ENCODE measurements around the gene SLC22A1. TPM values are rescaled to one million over a fixed set of nuclear protein-coding genes. Genes with fewer than 3 reads are reported as not detected.

Gene SLC22A1
- total RNA-seq, 1 experiment from 2014 or later: 0.98 TPM

DNA sequence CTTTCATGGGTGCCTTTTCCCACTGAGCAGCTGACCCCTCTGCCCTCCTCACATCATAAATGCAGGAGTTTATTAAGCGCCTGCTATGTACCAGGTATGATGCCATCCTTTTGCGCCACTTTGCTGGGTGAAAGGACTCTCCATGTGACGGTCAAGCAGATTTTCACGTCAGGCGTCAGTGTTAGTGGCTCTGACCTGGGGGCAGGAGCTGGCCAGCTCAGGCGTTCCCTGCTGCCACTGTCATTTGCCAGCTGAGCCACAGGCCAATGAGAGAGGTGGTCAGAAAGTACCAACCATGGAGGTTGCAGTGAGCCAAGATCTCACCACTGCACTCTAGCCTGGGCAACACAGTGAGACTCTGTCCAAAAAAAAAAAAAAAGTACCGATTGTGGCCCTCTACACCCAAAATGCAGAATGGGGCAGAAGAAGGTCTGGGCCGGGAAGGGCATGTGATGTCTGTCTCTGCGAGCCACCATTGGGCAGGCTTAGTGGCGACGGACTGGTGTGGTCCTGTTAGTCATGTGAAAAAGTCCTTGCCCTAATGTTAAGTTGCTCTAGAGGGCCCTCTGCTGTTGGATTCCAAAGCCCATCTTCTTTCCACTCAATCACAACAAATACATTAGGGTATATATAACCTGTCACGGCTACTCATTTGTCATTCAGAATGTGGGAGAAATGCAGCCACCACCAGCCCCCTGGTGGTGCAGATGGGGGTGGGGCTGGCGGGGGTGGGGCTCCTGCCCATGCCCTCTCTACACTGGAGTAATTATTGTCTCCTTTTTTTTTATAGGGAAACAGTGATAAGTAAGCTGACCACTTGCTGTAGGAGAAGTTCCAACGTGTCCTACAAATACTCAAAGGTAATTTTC lies 18.4 kb upstream of the SLC22A1 start:
- no peaks in the 10 kb centered on the region for H3K27me3 ChIP-seq (ENCODE audit: control insufficient read depth, insufficient read depth, low read length)
- DNase-seq (ENCODE audit: low read depth, low spot score) (no peak), ATAC-seq (0 out of 2 replicates have a peak, but pooled peaks have one; percentile 37)
- H3K4me1 ChIP-seq (ENCODE audit: control insufficient read depth, insufficient read depth, low read length): no peaks in the 10 kb centered on the region
- intact Hi-C loops (cut with micrococcal nuclease; ENCODE audit: unreplicated experiment): loop anchor here (10.0 kb wide), 1 partner anchor 238 kb away; no protein-coding TSS in a partner anchor
- in situ Hi-C loops (cut with HindIII; ENCODE audit: low pct_unique_long_range_greater_than_20kb, low sequenced_read_pairs): no loop called here
- H3K9me3 ChIP-seq (ENCODE audit: control insufficient read depth, insufficient read depth, low read depth, low read length): no peaks in the 10 kb centered on the region
- CTCF ChIA-PET: interaction anchor here (0.7 kb wide), 1 partner anchor 14 kb away, joined by 5 read pairs; no protein-coding TSS in a partner anchor
- POLR2A ChIA-PET: no interaction called here
- no peak overlapping the region for H3K4me3 ChIP-seq (ENCODE audit: low read depth in 2 of 2, low read length in 2 of 2)
- H3K27ac ChIP-seq (ENCODE audit: low read length): no peak overlapping the region
- peaks cover 4% of the 10 kb centered on the region; the same call in 1 of the 2 replicates for H3K36me3 ChIP-seq (ENCODE audit: control insufficient read depth, insufficient read depth, low read length)
- BruUV-seq (replicated peaks): no TSS peak
- TF ChIP-seq, protein P1, sequence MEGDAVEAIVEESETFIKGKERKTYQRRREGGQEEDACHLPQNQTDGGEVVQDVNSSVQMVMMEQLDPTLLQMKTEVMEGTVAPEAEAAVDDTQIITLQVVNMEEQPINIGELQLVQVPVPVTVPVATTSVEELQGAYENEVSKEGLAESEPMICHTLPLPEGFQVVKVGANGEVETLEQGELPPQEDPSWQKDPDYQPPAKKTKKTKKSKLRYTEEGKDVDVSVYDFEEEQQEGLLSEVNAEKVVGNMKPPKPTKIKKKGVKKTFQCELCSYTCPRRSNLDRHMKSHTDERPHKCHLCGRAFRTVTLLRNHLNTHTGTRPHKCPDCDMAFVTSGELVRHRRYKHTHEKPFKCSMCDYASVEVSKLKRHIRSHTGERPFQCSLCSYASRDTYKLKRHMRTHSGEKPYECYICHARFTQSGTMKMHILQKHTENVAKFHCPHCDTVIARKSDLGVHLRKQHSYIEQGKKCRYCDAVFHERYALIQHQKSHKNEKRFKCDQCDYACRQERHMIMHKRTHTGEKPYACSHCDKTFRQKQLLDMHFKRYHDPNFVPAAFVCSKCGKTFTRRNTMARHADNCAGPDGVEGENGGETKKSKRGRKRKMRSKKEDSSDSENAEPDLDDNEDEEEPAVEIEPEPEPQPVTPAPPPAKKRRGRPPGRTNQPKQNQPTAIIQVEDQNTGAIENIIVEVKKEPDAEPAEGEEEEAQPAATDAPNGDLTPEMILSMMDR (IDR thresholded peaks at IDR 0.05): peak; percentile 75
- TF ChIP-seq SIN3A (IDR thresholded peaks at IDR 0.05; ENCODE audit: borderline replicate concordance, insufficient read depth, low read depth, low read length): no peak
- no peak for TF ChIP-seq POLR2AphosphoS5 (IDR thresholded peaks at IDR 0.05; ENCODE audit: low read depth, low read length)
- TF ChIP-seq, protein P2, sequence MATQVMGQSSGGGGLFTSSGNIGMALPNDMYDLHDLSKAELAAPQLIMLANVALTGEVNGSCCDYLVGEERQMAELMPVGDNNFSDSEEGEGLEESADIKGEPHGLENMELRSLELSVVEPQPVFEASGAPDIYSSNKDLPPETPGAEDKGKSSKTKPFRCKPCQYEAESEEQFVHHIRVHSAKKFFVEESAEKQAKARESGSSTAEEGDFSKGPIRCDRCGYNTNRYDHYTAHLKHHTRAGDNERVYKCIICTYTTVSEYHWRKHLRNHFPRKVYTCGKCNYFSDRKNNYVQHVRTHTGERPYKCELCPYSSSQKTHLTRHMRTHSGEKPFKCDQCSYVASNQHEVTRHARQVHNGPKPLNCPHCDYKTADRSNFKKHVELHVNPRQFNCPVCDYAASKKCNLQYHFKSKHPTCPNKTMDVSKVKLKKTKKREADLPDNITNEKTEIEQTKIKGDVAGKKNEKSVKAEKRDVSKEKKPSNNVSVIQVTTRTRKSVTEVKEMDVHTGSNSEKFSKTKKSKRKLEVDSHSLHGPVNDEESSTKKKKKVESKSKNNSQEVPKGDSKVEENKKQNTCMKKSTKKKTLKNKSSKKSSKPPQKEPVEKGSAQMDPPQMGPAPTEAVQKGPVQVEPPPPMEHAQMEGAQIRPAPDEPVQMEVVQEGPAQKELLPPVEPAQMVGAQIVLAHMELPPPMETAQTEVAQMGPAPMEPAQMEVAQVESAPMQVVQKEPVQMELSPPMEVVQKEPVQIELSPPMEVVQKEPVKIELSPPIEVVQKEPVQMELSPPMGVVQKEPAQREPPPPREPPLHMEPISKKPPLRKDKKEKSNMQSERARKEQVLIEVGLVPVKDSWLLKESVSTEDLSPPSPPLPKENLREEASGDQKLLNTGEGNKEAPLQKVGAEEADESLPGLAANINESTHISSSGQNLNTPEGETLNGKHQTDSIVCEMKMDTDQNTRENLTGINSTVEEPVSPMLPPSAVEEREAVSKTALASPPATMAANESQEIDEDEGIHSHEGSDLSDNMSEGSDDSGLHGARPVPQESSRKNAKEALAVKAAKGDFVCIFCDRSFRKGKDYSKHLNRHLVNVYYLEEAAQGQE (IDR thresholded peaks at IDR 0.05; ENCODE audit: insufficient read depth in 1 of 2, low read depth in 2 of 2, low read length in 1 of 2): no peak
- no peak for TF ChIP-seq TCF7L2 (IDR thresholded peaks at IDR 0.05; ENCODE audit: low read depth, low read length)

DNA sequence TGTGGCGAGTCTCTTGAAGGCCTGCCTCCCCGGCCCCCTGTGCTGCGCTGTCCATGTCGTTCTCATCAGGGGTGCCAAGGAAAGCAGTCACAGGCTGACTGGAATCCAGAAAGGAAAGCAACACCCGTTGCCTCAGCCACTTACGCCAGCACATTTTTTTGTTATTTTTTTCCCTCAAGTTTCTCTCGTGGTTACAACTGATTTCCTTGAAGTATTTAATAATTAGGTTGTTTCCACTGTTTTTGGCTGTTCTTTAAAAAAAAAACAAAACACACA lies 17.9 kb upstream of the SLC22A1 start:
- CTCF ChIA-PET: no interaction called here
- BruUV-seq (replicated peaks): no TSS peak

More for the DNA sequence above, 17.9 kb upstream of the SLC22A1 start:
- Histone ChIP-seq H3K36me3 (ENCODE audit: control insufficient read depth, insufficient read depth, low read length) (peaks cover 4% of the 10 kb centered on the region; the same call in 1 of the 2 replicates), H3K27ac (ENCODE audit: low read length) (no peak overlapping the region), H3K4me3 (ENCODE audit: low read depth in 2 of 2, low read length in 2 of 2) (no peak overlapping the region), H3K27me3 (ENCODE audit: control insufficient read depth, insufficient read depth, low read length) (no peaks in the 10 kb centered on the region), H3K4me1 (ENCODE audit: control insufficient read depth, insufficient read depth, low read length) (no peaks in the 10 kb centered on the region), H3K9me3 (ENCODE audit: control insufficient read depth, insufficient read depth, low read depth, low read length) (no peaks in the 10 kb centered on the region)
- in situ Hi-C loops (cut with HindIII; ENCODE audit: low pct_unique_long_range_greater_than_20kb, low sequenced_read_pairs) (no loop called here), intact Hi-C loops (cut with micrococcal nuclease; ENCODE audit: unreplicated experiment) (loop anchor here (10.0 kb wide), 1 partner anchor 239 kb away; no protein-coding TSS in a partner anchor)
- POLR2A ChIA-PET: no interaction called here
- DNase-seq (ENCODE audit: low read depth, low spot score) (no peak), ATAC-seq (no peak)
- TF ChIP-seq POLR2AphosphoS5 (IDR thresholded peaks at IDR 0.05; ENCODE audit: low read depth, low read length) (no peak), SIN3A (IDR thresholded peaks at IDR 0.05; ENCODE audit: borderline replicate concordance, insufficient read depth, low read depth, low read length) (no peak), TCF7L2 (IDR thresholded peaks at IDR 0.05; ENCODE audit: low read depth, low read length) (no peak)
- TF ChIP-seq, protein P2 (IDR thresholded peaks at IDR 0.05; ENCODE audit: insufficient read depth in 1 of 2, low read depth in 2 of 2, low read length in 1 of 2): no peak
- TF ChIP-seq, protein P1 (IDR thresholded peaks at IDR 0.05): no peak

Data from Panc1 (cell line).